Erythroblast (primary cell): Measurements from ENCODE around the gene ENTREP3.
"Not testable (repeated sequence)": the region's sequence is repeated elsewhere in the genome, so short reads cannot be mapped to it uniquely, and the experiment has no call there.

Experiments used
- DNase-seq, 2 experiments: peaks; one replicate each; lab custom pipeline; 2025; lab: John Stamatoyannopoulos, UW
- GATA1 ChIP-seq: IDR thresholded peaks from 2 replicates; pipeline ENCODE4 v1.6.1; 2011; ENCODE audit warnings: low read depth, mild to moderate bottlenecking, control low read depth, low read length, moderate library complexity
- POLR2A ChIP-seq: IDR thresholded peaks from 2 replicates; pipeline ENCODE4 v1.6.1; 2011; ENCODE audit warnings: mild to moderate bottlenecking, low read length

The ENTREP3 gene, protein sequence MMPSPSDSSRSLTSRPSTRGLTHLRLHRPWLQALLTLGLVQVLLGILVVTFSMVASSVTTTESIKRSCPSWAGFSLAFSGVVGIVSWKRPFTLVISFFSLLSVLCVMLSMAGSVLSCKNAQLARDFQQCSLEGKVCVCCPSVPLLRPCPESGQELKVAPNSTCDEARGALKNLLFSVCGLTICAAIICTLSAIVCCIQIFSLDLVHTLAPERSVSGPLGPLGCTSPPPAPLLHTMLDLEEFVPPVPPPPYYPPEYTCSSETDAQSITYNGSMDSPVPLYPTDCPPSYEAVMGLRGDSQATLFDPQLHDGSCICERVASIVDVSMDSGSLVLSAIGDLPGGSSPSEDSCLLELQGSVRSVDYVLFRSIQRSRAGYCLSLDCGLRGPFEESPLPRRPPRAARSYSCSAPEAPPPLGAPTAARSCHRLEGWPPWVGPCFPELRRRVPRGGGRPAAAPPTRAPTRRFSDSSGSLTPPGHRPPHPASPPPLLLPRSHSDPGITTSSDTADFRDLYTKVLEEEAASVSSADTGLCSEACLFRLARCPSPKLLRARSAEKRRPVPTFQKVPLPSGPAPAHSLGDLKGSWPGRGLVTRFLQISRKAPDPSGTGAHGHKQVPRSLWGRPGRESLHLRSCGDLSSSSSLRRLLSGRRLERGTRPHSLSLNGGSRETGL

DNA sequence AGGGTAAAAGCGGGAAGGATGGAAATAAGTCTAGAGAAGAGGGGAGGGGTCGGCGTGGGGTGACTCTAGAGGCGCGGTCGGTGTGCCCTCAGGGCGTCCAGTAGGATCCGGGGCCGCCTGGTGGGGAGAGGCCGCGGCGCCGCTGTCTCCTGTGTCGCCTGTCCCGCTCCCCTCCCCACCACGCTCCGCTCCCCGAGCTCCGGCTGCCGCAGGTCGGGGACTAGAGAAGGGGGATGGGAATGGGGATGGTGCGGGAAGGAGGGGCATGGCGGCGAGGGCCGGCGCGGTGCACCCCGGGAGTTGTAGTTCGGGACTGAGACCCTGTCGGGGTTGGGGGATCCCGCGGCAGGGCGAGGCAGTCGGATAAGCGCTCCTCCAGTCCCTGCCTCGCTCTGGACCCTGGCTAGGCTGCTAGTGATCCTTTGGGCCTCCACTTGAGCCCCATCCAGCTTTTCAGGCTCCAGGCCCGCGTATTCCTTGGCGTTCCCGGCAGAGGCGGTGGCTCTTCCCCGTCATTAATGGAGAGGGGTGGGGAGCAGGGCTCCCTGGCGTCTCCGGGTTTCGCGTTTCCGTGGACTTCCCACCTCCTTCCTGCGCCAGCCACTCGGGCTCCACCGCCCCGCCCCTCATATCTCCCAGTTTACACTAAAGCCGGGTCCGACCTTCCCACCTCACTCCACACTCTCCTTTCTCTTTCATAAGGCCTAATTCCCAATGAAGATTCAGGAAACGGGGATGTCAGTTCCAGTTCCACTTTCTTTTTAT, at the start of gene ENTREP3:
Gene ENTREP3 (minus strand): TSS at position 241 of the 765 bp plus-strand sequence. CDS start 606 bp downstream, outside the sequence.
- TF ChIP-seq GATA1 (no peak), POLR2A (peak; percentile 40)
- peak; percentile 78 to 81 for DNase-seq

DNA sequence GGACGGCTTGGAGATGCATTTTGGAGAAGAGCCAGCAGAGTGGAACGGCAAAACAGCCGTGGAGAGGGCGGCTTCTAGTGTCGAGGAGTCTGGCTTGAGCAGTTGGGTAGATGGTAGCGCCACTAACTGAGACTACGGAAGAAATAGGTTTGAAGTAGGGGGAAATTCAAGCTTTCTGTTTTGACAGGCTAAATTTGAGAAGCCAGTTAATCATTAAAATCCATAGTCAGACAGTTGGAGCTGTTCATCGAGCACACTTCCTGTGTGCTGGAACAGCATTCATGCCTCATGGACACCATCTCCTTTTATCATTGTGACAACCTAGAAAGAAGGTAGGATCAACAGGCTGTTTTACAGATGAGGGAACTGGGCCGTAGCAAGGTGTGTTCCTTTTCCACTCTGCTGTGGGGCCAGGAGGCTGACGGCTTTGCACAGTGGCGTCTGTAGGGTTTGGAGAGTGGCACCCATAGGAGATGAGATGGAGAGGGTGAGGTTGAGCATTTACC, 49.3 kb upstream of the ENTREP3 start:
- TF ChIP-seq POLR2A, result no peak
- no peak for DNase-seq

GRCh38 chr1:155301342-155301841, 46.1 kb upstream of the ENTREP3 start, which contains the start of gene PKLR:
PKLR (minus strand) TSS chr1:155301438; CDS start chr1:155301395, 43 bp downstream.
- DNase-seq, result peak; percentile 73 to 84
- TF ChIP-seq POLR2A (peak; percentile 90), GATA1 (no peak)

- DNase-seq, result no peak
- TF ChIP-seq GATA1, result no peak
- TF ChIP-seq POLR2A, result no peak
Measured at GRCh38 chr1:155300553-155301329, 45.5 kb upstream of the ENTREP3 start.

DNA sequence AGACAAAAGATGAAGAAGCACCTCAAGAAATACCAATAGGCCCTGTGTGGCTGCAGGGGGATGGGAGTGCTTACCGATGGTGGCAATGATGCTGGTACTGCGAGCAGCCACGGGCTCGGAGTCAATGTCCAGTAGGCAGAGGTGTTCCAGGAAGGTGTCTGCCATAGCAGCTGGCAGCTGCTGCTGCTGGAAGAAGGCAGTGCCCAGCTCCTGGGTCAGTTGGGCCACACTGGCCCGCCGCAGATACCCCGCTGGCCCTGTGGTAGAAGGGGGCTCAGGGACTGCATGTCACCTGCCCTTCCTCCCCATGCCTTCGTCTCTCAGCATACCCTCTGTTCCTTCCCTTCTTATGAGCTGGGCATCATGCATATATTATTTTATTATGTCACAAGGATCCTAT, 44.7 kb upstream of the ENTREP3 start:
- TF ChIP-seq GATA1, result no peak
- TF ChIP-seq POLR2A, result no peak
- DNase-seq, result no peak

DNA sequence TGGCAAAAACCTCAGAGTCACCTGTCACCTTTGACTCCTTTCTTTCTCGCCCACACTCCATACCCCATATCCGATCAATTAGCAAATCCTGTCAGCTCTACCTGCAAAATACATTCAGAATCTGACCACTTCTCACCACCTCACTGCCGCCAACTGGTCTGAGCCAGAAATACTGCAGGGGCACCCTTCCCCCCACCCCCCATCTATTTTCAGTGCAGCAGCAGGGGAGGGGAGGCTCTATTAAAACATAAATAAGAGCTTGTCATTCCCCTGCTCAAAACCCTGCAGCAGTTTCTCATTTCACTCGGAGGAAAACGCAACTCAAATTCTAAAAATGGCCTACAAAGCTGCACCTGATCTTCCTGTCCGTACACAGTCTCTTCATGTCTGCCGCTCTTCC, 42.1 kb upstream of the ENTREP3 start:
- DNase-seq, result no peak
- TF ChIP-seq GATA1, result no peak
- TF ChIP-seq POLR2A, result no peak

DNA sequence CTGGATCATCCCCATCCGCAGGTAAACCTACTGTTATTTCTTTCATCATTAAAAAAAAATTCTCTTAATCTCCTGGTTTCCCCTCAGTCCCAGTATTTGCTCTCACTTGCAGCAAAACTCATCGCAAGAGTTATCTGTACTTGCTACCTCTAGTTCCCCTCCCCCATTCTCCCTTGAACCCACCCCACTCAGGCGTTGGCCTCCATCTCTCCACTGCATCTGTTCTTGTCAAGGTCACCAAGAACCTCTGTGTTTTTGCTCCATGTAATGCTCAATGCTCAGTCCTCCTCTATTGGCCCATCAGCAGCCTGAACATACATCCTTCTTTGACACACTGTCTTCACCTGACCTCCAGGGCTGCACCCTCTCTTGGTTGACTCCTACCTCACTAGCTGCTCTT, 41.4 kb upstream of the ENTREP3 start:
- TF ChIP-seq POLR2A (no peak), GATA1 (no peak)
- DNase-seq, result peak; percentile 59 to 80

DNA sequence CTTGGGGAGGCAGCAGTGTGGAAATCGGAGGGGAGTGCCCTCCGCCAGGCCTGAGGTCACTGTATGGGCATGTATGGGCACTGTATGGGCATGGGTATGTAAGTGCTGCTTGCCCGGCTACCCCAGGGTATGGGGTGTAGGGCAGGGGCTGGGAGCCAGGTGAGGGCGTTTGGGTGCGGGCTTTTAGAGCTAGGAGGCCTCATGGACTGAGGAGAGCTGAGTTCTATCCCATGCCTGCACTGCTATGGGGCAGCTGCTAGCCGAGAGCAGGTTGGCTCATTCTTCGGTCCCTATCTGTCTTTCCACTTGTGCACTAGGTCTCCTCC, 40.6 kb upstream of the ENTREP3 start:
- no peak for DNase-seq
- TF ChIP-seq GATA1 (no peak), POLR2A (no peak)

GRCh38 chr1:155295183-155295941, 40.1 kb upstream of the ENTREP3 start:
- TF ChIP-seq POLR2A, result no peak
- no peak for TF ChIP-seq GATA1
- DNase-seq, result no peak

DNA sequence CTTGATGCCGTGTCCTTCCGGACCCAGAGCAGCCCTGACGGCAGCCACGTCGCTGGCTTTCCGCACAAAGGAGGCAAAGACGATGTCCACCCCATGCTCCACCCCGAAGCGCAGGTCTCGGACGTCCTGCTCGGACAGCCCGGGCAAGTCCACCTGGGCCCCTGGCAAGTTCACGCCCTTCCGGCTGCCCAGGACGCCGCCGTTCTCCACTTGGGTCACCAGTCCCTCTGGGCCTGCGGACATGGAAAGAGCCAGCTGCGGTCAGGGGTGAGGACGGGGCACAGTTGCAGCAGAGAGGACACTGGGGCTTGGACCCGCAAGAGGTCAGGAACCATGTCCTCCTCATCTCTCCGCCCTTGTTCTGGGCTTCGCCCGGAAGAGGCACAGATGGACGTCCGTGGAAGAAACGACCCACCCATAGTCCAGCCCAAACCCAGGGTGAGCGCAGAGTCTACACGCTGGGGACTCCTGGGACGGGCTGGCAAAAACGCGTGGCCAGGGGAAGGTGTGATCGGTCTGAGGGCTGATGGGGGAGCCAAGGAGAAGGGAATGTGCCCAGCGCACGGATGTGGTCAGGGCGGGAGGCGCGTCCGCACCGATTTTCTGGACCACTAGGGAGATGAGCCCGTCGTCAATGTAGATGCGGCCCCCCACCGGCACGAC, 39.4 kb upstream of the ENTREP3 start:
- TF ChIP-seq GATA1 (no peak), POLR2A (no peak)
- DNase-seq, result no peak

GRCh38 chr1:155293086-155293749, 37.9 kb upstream of the ENTREP3 start:
- TF ChIP-seq GATA1 (no peak), POLR2A (no peak)
- DNase-seq, result no peak

DNA sequence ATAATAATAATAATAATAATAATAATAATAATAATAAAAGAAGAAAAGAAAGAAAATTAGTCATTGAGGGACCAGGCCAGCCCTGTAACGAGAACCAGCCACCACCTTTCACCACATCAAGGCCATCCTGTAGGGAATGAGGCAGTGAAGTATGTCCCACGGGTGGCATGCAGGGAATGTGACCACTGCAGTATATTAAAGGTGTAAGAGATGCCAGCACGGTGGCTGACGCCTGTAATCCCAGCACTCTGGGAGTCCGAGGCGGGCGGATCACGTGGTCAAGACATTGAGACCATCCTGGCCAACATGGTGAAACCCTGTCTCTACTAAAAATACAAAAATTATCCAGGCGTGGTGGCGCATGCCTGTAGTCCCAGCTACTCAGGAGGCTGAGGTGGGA, 35.7 kb upstream of the ENTREP3 start:
- not testable (repeated sequence) for DNase-seq
